HepG2 (cell line): ENCODE data around the gene BIRC2. TPM values are rescaled to one million over a fixed set of nuclear protein-coding genes. Genes with fewer than 3 reads are reported as not detected.

Experiments
- KDM6A ChIP-seq: IDR thresholded peaks from 2 replicates; pipeline ENCODE4 v1.6.1; 2016; ENCODE audit warnings: low read depth
- SSRP1 ChIP-seq: IDR thresholded peaks from 2 replicates; pipeline ENCODE4 v1.6.1; 2016; ENCODE audit warnings: control low read depth
- ZNF33A ChIP-seq: sonication (generic); formaldehyde crosslinking; IDR thresholded peaks from 2 replicates; pipeline ENCODE4 v1.5.1; 2020; ENCODE audit warnings: missing genetic modification reagents, mild to moderate bottlenecking, moderate library complexity, borderline replicate concordance
- polyA plus RNA-seq, 8 experiments: library from polyadenylated mRNA; depleted of rRNA in 3 of 8; stranded (reverse) in 7 of 8; unstranded in 1 of 8; fragments of >200 nt; fragmentation: Illumina TruSeq in 4 of 8; extraction: Trizol in 4 of 8; gene quantifications; 2 replicates each; pipeline versions ENCODE4 v1.2.1 to v1.2.3, GENCODE V29; 2011 to 2016; ENCODE audit warnings: low read depth in 4 of 8, missing spikeins in 1 of 8, mixed read lengths in 1 of 8; ENCODE audit not compliant: insufficient read depth in 1 of 8
- total RNA-seq, 5 experiments: library from RNA; depleted of rRNA; stranded (reverse); fragments of >200 nt; fragmentation: Illumina TruSeq; extraction: Trizol; gene quantifications; 2 replicates each; pipeline ENCODE4 v1.2.3, GENCODE V29; 2016; ENCODE audit warnings: low read depth in 1 of 5
- TF ChIP-seq, protein P1 (sequence below): sonication (generic); formaldehyde crosslinking; IDR thresholded peaks from 2 replicates; pipeline ENCODE4 v1.4.0; 2020; ENCODE audit warnings: low read depth, mild to moderate bottlenecking, missing genetic modification reagents
- TF ChIP-seq, protein P2 (sequence below): sonication (generic); formaldehyde crosslinking; IDR thresholded peaks from 2 replicates; pipeline ENCODE4 v1.4.0; 2020; ENCODE audit warnings: mild to moderate bottlenecking, missing genetic modification reagents
- TF ChIP-seq, protein P3 (sequence below), 2 experiments: fragments of 450-650 bp in 1 of 2; sonication (generic) in 1 of 2; formaldehyde crosslinking; IDR thresholded peaks; 2 replicates each; pipeline versions ENCODE4 v1.5.0 to v1.8.0; 2020 to 2022; ENCODE audit warnings: mild to moderate bottlenecking in 1 of 2, missing genetic modification reagents in 1 of 2

Gene BIRC2
- total and polyA plus RNA-seq, 2 of the 13 experiments (the other 11 are each of a cell fraction or from before 2014, with no cell fraction given), result 61.7 to 62.2 TPM

DNA sequence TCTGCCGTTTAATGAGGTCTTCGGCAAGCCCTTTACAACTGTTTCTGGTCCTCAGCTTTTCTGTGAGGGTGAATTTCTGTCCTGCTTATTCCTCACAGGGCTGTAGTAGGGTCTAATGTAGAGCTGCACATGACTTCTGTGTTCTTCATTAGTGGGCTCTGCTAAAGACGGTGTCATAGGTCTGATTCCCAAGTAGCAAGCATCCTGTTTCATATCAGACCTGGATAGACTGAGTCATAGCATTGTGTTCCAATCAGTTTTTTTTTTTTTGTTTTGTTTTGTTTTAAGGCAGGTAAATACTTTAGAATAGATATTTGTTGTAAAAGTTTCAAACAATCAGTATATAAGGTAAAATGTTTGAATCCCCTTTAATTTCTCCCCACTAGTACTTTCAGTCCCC, 35.4 kb downstream of the BIRC2 start (continued):
- TF ChIP-seq, protein P1, sequence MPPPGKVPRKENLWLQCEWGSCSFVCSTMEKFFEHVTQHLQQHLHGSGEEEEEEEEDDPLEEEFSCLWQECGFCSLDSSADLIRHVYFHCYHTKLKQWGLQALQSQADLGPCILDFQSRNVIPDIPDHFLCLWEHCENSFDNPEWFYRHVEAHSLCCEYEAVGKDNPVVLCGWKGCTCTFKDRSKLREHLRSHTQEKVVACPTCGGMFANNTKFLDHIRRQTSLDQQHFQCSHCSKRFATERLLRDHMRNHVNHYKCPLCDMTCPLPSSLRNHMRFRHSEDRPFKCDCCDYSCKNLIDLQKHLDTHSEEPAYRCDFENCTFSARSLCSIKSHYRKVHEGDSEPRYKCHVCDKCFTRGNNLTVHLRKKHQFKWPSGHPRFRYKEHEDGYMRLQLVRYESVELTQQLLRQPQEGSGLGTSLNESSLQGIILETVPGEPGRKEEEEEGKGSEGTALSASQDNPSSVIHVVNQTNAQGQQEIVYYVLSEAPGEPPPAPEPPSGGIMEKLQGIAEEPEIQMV, result no peak
- TF ChIP-seq KDM6A (CRISPR knock-in tag), result no peak
- TF ChIP-seq, protein P2, sequence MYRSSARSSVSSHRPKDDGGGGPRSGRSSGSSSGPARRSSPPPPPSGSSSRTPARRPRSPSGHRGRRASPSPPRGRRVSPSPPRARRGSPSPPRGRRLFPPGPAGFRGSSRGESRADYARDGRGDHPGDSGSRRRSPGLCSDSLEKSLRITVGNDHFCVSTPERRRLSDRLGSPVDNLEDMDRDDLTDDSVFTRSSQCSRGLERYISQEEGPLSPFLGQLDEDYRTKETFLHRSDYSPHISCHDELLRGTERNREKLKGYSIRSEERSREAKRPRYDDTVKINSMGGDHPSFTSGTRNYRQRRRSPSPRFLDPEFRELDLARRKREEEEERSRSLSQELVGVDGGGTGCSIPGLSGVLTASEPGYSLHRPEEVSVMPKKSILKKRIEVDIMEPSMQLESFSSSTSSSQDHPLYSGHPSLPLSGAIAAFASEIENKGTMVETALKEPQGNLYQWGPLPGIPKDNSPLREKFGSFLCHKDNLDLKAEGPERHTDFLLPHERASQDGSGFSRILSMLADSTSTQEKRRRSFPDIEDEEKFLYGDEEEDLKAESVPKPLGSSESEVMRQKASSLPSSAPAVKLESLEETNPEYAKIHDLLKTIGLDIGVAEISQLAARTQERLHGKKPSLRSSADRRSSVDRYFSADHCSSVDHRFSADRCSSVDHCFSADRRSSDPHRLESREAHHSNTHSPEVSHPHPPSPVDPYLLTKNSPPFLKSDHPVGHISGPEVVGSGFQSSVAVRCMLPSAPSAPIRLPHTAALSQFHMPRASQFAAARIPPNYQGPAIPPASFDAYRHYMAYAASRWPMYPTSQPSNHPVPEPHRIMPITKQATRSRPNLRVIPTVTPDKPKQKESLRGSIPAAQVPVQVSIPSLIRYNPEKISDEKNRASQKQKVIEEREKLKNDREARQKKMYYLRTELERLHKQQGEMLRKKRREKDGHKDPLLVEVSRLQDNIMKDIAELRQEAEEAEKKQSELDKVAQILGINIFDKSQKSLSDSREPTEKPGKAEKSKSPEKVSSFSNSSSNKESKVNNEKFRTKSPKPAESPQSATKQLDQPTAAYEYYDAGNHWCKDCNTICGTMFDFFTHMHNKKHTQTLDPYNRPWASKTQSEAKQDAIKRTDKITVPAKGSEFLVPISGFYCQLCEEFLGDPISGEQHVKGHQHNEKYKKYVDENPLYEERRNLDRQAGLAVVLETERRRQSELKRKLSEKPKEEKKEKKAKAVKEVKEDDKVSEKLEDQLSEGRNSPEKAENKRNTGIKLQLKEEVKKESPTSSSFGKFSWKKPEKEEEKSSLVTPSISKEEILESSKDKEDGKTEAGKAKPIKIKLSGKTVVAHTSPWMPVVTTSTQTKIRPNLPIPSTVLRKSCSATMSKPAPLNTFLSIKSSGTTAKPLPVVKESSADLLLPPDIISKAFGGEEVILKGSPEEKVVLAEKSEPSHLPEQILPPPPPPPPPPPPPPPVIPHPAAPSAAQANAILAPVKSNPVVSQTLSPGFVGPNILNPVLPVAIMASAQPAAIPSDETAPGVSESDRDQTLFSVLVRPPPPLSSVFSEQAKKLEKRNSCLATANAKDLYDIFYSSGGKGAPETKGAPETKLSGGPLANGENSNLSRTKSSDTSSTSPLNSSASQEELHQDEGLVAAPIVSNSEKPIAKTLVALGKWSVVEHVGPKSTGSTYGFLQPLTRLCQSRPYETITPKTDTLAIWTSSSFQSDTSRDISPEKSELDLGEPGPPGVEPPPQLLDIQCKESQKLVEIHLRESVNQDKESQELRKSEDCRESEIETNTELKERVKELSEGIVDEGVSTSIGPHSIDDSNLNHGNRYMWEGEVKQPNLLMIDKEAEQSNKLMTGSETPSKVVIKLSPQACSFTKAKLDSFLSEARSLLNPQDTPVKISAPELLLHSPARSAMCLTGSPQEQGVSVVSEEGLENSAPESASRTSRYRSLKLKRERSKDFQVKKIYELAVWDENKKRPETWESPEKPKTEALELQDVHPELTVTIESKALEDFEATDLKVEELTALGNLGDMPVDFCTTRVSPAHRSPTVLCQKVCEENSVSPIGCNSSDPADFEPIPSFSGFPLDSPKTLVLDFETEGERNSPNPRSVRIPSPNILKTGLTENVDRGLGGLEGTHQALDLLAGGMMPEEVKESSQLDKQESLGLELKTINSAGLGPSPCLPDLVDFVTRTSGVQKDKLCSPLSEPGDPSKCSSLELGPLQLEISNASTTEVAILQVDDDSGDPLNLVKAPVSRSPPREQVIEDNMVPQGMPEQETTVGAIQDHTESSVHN (CRISPR knock-in tag), result no peak
- TF ChIP-seq ZNF33A (CRISPR knock-in tag), result no peak
- TF ChIP-seq SSRP1 (CRISPR knock-in tag), result no peak
- TF ChIP-seq, protein P3, sequence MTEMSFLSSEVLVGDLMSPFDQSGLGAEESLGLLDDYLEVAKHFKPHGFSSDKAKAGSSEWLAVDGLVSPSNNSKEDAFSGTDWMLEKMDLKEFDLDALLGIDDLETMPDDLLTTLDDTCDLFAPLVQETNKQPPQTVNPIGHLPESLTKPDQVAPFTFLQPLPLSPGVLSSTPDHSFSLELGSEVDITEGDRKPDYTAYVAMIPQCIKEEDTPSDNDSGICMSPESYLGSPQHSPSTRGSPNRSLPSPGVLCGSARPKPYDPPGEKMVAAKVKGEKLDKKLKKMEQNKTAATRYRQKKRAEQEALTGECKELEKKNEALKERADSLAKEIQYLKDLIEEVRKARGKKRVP (CRISPR knock-in tag; IDR thresholded peaks at IDR 0.05), result no peak
